ENCODE measurements around the gene EMX1. TPM values are rescaled to one million over a fixed set of nuclear protein-coding genes. Genes with fewer than 3 reads are reported as not detected.

EMX1 gene
- total and polyA plus RNA-seq, 2 of the 13 experiments (the other 11 are each of a cell fraction or from before 2014, with no cell fraction given): 0.62 to 4.9 TPM

DNA sequence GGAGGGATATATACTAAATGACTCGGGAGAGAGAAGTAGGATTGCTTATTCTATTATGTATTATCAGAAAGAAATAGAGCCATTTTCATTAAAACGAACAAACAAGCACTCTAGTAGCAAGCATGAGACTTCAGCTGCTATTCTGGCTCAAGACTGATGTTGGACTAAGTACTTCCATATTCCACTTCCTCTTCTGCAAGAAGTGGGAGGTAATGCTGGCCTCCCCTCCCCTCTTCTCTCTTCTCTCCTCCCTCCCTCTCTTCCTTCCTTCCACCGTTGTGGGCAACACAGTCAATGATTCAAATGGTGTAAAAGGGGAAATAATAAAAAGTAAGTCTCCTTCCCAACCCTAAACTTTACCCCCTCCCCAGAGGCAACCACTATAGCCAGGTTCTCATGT lies 62.6 kb downstream of the EMX1 start:
- H3K27me3 ChIP-seq (ENCODE audit: control insufficient read depth in 1 of 2, insufficient read depth in 2 of 2, low read length in 2 of 2): no peaks in the 10 kb centered on the region
- no peak for ATAC-seq
- ChIA-PET POLR2A (no interaction called here), CTCF (ENCODE audit: low intra/inter-chr PET ratio, low total read pairs) (no interaction called here)
- no peak overlapping the region for H2AFZ ChIP-seq (ENCODE audit: low read length)
- H3K27ac ChIP-seq (ENCODE audit: extremely low read length, insufficient read depth, low read length): no peak overlapping the region
- H4K20me1 ChIP-seq (ENCODE audit: insufficient read depth, low read length): no peaks in the 10 kb centered on the region
- no TSS peak for BruUV-seq (replicated peaks)
- H3K9ac ChIP-seq (ENCODE audit: insufficient read depth, low read depth, low read length): no peak overlapping the region
- H3K79me2 ChIP-seq (ENCODE audit: insufficient read depth, low read length): no peaks in the 10 kb centered on the region
- no peak overlapping the region for H3K4me2 ChIP-seq (ENCODE audit: low read depth, low read length)
- WGBS (ENCODE audit: low lambda C conversion rate): 94% methylated on average over 3 of the region's 3 CpGs
- peaks cover 19% of the 10 kb centered on the region for H3K4me1 ChIP-seq (ENCODE audit: insufficient read depth, low read length)
- no peaks in the 10 kb centered on the region for H3K9me3 ChIP-seq (ENCODE audit: low read length)
- H3K36me3 ChIP-seq (replicated peaks in 1 of 2; ENCODE audit: control insufficient read depth in 1 of 2, insufficient read depth in 2 of 2, low read length in 2 of 2): peaks cover 11 to 17% of the 10 kb centered on the region in 2 experiments; a peak in 4 of 5 replicates
- TF ChIP-seq ZFP62 (CRISPR knock-in tag; IDR thresholded peaks at IDR 0.05) (no peak), KLF13 (CRISPR knock-in tag; IDR thresholded peaks at IDR 0.05) (no peak), BRD4 (CRISPR knock-in tag; IDR thresholded peaks at IDR 0.05) (no peak), ZNF142 (CRISPR knock-in tag; IDR thresholded peaks at IDR 0.05) (no peak), KLF16 (CRISPR knock-in tag; IDR thresholded peaks at IDR 0.05) (no peak), MZF1 (CRISPR knock-in tag; IDR thresholded peaks at IDR 0.05; ENCODE audit: borderline replicate concordance) (no peak), NFYC (CRISPR knock-in tag; IDR thresholded peaks at IDR 0.05) (no peak)
- DNase-seq (ENCODE audit: low spot score): no peak
- no peak overlapping the region for H3K4me3 ChIP-seq (replicated peaks in 1 of 3; ENCODE audit: insufficient read depth in 1 of 3, low read depth in 2 of 3, low read length in 3 of 3)
- intact Hi-C loops (cut with micrococcal nuclease; ENCODE audit: unreplicated experiment): no loop called here
- no peak for FAIRE-seq
- in situ Hi-C loops (cut with HindIII; ENCODE audit: extremely low pct_ligation_motif_present, low pct_unique_long_range_greater_than_20kb): no loop called here

Data from HepG2 (cell line).